C4-2B (cell line): Measurements from ENCODE around the gene COX17.

ENCODE experiments used
- H3K27ac ChIP-seq: fragments of 450-650 bp; 2 replicates; pipeline ENCODE4 v1.5.1; 2017
- CTCF ChIP-seq: fragments of 450-650 bp; conservative IDR thresholded peaks from 2 replicates; pipeline ENCODE4 v1.5.1; 2017; ENCODE audit warnings: mild to moderate bottlenecking
- ZFX ChIP-seq: fragments of 450-650 bp; IDR thresholded peaks from 2 replicates; pipeline ENCODE4 v1.6.1; 2017

The COX17 gene

DNA sequence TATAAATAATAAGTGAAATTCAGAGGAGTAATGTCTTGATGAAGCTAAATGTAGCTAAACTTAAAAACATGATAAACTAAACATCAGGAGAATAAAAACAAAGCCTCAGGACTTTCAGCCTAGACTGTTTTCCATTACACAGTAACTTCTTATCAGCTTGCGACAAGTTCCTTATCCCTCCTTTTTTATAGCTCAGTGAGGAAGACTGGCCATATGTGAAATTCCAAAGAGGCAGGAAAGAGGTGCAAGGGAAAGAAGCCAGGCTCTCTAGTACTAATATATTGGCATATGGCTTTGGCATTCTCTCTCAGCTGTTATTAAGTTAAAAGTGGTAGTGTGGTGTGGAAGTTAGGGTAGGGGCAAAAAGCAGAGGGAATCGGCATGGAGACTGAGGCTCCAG is 4.4 kb downstream of the COX17 start:
- TF ChIP-seq ZFX = no peak
- TF ChIP-seq CTCF = no peak
- H3K27ac ChIP-seq = no peak overlapping the region

DNA sequence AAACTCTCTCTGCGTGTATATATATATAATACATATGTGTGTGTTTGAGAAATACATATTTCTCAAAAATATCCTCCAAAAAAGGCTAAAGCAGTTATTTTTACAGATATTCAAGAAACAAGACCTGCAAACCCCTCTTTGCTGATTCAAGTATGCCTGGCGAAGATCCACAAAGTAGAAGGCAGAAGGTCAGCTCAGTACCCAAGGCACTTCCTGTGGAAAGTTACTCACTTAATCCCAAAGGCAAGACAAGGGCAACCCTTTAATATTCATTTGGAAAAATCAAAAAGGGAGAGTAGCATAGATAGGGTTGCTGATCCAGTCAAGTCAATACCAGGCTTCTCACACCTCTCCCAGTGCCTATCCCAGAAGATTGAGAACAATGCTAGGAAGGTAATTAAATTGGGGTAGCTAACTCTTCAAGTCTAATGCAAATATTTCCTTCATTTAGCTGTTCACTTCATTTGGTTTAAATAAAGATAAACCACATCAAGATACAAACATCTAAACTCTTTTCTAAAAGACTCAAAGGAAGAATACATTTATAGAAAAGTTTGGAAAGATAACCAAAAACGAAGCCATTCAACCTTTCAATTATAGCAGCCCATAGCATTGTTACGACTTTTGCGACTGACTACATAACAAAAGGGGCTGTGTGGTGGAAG is 7.2 kb downstream of the COX17 start:
- no peak overlapping the region for H3K27ac ChIP-seq
- TF ChIP-seq ZFX (no peak), CTCF (no peak)

DNA sequence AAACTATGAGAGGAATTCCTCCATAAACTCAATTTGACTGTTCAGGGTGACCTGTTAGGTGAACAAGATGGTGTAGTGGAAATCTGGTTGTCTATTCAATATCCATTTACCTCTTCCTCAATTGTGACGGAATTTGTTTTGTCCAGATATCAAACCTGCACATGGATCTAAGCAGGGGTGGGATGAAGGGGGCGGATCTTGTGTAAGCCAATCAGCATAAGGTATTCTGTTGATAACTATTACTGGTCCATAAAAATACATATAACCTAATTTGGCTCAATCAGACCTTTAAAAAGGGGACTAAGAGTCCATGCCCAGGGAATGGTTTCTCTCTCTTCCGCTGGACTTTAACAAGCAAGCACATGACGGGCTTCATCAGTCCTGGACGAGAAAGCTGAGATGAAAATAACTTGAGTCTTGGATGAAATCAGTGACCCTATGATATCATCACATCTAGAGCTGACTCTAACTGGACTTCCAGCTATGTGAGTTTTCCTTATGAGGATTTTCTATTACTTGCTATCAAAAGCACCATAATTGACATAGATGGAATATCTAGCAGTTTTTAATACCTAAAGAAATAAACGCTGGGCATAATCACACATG is 11.1 kb downstream of the COX17 start:
- no peak overlapping the region for H3K27ac ChIP-seq
- TF ChIP-seq ZFX = no peak

DNA sequence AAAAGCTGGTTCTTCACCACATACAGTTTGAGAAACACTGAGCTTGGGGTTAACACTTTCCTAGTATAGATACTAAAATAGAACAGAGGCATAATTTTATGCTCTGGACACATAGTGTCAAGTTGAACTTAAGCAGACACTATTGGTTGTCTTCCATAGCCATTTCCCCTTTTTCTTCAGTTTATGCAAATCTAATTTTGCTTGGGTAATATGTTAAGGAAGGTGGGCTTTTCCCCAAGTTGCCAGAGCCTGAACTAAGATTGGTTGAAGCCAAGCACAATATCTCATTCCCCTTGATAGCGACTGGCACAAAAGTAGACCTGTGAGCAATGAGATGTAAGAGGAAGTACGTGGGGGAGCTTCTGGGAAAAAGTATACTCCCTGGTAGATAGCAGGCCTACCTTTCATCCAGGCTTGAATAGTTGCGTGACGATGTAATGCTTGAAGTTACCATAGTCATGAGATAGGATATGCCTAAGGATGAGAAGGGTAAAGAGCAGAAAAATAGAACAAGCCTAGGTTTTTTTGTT is 12.3 kb downstream of the COX17 start:
- TF ChIP-seq CTCF (no peak), ZFX (no peak)
- H3K27ac ChIP-seq = no peak overlapping the region

DNA sequence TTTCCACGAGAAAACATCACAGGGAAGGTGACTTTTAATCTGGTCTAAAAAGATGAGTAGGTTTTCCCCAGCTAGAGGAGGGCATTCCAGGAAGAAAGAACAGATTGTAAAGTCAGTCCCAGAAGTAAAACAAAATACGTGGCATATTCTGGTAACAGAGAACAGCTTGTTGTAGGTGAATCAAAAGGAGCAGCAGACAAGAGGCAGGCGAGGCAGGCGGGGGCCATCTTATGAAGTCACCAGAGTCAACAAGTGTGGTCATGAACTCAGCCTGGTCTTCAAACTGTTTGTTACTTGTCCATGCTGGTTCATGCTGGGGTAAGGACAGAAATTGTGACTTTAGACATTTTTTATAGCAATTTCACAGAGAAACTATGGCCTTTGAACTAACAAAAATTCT is 12.8 kb downstream of the COX17 start:
- H3K27ac ChIP-seq = no peak overlapping the region
- no peak for TF ChIP-seq ZFX
- TF ChIP-seq CTCF = no peak

GRCh38 chr3:119663885-119664284 is 13.3 kb downstream of the COX17 start:
- H3K27ac ChIP-seq = no peak overlapping the region
- TF ChIP-seq ZFX = no peak
- no peak for TF ChIP-seq CTCF

DNA sequence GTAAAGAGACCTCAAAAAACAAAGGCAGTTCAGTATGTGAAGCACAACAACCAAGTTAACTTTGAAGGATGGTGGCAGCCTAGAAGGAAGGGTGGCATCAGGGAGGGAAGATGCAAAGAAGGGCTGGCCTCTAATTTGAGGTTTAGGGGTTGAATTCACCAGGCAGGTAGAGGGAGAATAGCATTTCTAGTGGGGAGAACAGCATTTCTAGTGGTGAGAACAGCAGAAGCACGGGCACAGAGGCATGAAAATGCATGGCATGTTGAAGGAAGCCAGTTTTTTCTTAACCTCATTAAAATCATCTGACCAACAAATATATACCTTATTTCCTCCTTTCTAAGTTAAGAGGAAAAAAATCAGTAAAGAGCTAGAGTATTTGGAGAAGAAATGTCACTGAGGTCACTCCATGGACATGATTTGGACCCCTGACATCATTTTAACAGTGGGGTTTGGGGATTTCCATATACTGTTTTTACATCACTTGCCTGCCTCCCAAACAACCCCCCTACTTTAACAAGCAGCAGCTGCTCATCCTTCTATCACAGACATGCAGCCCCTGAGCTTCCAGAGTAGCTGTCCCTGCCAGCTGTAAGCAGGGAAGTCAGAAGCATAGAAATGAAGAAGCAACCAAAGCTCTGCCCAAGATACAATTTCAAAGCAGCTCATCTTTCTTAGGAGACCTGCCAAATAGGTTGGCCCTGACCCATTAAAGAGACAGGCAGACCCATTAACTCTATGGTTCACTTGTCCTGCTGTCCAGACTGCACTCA is 14.4 kb downstream of the COX17 start:
- TF ChIP-seq ZFX (no peak), CTCF (peak; percentile 28; the same call in 1 of the 2 replicates)
- H3K27ac ChIP-seq = peak overlapping the region; percentile 16; the same call in 1 of the 2 replicates
